ENCODE results near the gene FAT1. TPM values are rescaled to one million over a fixed set of nuclear protein-coding genes. Genes with fewer than 3 reads are reported as not detected.

Gene FAT1
- total RNA-seq, 1 donor from 2014 or later: 2.2 TPM

DNA sequence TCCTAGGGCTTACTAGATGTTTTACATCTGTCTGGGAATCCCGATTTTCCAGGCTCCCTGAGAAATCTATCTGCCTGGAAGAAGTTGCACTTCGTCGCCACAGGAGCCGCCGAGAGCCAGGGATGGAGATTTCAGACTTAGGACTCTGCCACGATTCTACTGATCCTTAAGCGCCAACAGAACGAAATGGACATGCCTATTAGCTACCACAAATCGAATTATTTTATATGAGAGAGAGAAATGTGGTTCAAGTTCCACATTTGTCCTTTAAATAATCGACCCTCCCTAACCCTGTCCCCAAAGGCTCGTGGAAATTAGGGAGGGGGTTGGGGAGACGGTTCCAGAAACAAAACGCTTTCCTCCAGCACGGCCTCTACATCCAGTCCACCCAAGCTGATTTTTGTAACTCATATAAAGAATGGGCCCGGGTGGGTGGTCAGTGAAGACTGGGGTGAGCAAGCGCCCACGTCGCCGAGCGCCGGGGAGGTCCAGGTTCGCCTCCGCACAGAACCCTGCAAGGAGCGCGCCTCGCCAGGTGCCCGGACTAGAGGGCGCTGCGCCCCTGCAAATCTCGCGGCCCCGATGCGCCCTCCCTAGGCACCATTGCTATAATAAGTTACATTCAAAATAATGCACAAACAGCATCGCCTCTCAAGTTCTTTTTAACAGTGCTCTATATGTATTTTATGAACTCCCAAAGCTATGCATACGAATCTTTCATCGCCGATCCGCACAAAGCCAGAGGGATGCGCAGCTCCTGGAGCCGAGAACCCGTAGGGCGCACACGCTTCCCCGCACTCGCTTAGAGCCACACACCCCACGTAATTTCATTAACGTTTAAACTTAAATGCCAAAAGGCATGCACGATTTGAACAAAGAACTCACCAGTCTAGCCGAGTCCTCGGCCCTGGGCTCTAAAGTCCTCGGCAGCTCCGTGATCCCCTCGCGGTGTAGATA, 2.1 kb upstream of the FAT1 start:
- DNase-seq (ENCODE audit: low read depth, low spot score): no peak

DNA sequence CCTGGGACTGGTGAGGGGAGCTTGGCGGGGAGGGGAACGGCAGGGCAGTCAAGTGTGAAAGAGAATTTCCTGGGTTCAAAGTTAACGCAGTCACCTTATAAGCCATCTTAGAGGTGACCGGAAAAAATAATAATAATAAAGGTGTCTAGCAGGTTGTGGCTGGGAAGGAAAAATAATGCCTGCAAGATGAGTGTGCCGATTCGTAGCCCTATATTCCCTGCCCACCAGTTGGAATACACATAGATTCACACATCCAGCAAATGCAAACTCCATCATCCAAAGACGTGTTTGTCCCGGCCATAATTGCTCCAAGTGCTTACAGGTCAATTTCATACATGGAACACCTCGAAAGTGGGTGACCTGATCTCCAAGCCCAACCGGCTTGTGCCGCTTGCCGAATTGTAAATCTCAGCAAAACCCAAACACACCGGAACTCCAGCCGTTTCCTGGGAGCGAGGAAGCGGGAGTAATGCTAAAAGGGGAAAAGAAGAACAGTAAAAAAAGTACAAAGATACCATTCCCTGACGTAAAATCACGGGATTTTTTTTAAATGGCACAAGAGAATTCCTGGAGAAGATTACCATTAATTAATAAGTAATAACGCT, 1.3 kb upstream of the FAT1 start:
- DNase-seq (ENCODE audit: low read depth, low spot score): no peak

DNA sequence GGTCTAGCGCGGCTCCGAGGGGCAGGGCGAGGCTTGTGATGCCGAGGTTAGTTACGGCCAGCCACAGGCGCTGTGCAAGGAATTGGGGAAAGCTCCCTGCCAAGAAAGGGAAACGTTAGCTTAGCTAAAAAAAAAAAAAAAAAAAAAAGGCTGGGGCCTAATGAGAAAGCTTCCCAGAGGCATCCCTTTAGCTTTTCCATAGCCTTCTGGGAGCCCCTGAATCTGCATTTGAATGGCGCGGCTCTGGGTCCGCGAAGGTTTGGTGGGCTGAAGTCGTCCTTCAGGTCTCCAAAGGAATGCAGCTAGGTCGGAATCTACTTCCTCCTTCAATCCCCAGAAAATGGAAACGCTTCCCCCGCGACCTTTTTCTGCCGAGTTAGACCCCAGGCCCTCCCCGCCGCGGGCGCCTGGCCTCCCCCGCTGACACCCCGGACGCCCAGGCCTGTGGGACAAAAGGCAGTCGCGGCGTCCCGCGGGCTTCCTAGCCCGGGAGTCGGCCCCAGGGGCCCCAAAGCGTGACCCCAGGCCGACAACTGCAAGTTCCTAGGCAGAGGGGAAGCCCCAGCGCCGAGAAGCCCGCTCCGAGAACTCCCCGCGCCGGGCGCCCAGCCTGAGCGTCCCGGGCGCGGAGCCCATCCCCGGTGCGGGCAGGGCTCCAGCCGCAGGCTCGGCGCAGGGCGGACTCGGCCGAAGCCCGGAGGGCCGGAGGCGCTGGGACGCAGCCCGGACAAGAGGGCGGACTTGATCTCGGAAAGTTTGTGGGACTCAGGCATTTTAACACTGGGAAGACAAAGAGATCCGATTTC, 605 bp upstream of the FAT1 start:
- DNase-seq (ENCODE audit: low read depth, low spot score): no peak

DNA sequence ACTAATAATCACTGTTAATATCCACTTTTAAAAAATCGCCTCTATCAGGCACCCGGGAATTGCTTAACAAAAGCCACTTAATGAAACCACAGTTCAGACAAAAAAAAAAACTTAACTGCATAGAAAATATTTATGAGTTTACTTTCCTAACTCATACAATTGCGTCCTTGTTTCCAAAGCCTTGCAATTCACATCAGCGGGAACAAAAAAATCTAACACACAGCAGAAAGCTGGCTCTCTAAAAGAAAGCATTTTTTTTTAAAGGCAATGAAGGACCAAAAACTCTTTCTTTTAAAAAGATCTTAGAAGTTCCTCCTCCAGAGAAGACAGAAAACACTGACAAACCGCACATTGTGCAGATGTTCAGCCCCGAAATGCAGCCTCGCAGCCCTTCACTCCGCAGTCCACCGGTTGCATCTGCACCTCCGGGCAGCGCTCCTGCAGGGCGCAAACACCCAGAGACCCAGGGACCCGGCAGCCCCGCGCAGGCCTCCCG, 812 bp downstream of the FAT1 start:
- DNase-seq (ENCODE audit: low read depth, low spot score): no peak

DNA sequence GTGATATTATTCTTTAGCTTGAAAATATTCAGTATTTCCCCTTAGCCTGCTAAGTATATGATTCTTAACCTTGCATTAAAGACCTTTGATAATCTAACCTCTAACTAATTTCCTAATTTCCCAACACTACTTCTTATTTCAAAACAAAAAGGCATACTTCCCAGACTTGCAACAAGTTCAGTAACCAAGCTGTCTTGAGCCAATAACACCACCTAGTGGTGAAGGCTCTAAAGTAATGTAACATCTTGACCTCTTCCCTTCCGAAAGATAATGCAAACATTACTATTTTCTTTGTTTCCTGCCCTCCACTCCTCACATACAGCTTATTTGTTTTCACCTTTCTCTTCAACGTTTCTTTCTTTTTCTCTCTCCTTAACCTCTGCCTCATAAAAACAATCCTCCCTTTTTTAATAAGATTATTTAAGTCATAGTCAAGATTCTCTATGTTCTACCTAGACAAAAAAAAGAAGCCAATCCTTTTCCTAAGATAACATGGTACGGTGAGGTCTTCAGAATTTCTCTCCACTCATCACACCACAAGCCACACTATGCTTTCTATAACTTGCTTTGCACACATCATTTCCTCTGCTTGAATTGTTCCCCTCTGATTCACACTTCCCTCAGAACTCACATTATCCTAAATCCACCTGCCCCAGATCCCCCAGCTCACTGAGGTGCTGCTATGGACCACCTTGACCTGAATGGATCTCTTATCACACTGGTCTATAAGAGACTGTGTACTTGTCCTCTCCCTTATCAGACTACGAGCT, 3.5 kb downstream of the FAT1 start:
- no peak for DNase-seq (ENCODE audit: low read depth, low spot score)

DNA sequence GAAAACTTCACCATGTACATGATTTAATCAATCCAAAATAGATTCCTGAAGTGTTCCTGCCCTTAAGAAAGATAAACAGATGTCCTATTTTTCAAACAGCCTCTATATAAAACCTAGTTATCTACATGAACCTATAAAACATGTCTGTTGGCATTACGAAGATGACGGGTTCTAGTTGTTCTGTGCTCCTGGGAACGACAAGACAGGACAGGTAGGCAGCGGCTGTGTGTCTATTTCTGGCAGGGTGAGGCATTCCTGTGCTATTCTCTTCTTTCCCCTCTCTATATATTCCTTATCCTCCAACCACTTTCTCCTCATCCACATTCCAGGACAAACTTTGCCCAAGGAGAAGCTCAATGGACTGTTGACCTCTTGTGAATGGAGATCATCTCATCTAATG, 6.1 kb downstream of the FAT1 start:
- no peak for DNase-seq (ENCODE audit: low read depth, low spot score)

DNA sequence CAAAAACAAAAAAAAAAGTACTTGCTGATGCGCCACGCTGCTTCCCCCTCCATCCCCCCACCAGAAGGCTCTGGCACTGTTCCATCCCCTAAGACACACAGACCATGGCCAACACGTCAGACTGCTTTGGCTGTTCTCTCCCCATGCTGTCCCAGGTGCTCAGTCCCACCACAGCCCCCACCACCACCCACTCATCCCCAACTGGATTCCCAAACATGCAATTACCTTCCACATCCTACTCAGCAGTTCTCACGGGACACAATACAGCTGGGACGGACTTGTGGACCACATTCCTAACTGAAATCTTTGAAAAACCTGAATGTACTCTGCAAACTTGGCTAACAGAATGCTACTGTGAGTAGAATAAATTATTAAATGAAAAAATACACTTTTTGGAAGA, 8.6 kb downstream of the FAT1 start:
- DNase-seq (ENCODE audit: low read depth, low spot score): no peak

DNA sequence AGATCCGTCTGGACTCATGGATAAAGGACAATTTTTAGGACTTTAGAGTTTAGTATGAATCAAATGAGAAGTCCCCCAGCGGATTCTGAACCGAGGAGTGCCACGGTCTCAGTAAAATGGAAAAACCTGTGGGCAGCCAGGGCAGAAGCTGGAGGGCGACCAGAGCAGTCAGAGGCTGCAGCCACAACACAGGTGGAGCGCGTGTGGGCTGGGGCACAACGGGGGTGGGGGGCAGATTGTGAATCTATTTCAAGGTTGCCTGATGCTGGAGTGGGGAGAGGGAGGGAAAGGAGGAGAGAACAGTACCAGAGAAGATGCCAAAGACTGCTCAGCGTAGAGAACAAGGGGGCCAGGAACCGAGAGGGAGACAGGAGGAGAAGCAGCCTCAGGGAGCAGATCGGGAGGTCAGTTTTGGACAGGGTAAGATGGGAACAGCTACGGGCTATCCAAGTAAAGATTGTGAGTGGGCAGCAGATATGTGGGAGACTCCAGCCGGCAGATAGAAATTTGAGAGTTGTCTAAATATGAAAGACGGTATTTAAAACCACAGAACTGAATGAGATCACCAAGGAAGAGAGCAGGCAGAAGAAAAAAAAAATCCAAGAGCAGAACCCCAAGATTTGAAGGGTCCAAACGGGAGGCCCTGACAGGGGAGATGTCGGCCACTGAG, 9.5 kb downstream of the FAT1 start:
- DNase-seq (ENCODE audit: low read depth, low spot score): no peak

DNA sequence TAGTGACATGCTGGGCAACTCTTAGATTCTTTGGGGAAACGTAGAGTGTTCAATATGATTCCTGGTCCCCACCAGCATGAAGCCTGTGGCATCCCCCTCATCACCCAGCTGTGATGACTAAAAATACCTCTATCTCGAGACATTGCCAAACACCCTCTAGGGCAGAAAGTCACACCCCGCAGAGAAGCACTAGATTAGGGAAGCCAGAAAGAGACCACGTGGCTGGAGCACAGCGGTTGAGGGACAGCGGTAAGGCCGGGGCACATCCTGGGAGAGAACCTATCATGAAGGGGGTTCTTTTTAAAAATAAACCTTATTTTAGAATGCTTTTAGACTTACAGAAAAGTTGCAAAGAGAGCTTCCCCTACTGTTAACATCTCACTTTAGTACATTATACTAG, 11.0 kb downstream of the FAT1 start:
- DNase-seq (ENCODE audit: low read depth, low spot score): no peak

DNA sequence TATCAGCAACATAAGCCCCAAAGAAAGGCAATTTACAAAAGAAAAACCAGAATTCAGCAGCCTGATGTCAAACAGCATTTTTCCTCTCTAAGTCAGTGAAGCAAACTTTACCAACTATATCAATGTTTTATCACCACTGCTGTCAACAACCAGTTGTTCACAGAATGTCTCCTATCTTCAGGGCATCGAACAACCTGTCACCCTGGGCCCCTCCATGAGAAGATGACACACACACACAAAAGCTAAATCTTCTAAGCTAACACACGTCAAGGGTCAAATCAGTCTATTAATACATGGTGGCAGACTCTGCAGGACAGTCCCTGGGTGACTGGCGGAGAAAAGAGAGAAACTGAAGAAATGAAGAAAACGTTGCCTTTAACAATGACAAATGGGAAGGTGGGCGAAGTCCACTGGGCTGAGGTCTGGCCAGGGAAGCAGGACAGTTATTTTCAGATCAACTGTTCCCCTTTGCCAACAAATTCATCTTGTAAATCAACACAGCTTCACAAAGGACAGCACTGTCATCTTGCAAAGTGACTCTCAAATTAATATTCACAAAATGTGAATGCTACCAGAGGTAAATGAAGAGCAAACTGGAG, 13.0 kb downstream of the FAT1 start:
- no peak for DNase-seq (ENCODE audit: low read depth, low spot score)

DNA sequence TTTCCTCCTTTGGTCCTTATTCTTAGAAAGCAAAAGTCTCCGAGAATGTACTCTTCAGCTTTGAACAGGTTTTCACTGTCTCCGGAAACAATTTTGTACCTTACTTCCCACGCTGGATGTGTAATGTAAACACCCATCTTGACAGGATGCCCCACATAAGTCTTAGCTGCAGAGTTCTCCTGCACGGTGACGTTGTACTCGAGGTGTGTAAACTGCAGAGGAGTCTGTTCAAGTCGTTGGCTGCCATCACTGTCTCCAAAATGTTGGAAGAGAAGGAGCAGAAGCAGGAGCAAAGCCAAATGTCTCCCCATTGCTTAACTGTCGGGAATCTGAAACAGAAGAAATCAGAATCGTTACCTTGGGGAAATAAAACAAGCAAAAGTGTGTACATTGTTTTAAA, 14.1 kb downstream of the FAT1 start:
- DNase-seq (ENCODE audit: low read depth, low spot score): no peak

DNA sequence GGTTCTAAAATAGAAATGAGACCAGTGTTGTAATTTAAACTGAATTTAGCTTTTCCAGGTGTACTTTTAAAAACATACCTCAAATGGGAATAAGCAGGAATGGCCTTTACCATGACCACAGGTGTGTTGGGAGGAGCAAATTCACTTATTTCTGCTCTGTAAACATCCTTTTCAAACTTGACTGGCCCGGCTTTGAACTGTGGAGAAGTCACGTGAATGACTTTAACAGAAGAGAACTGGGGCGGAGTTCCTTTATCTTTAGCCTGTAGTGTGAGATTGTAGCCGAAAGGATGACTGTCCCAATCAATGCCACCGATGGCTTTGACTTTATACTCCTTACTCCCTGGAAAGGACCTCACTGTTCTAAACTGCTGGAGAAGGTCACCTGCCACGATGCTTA, 15.1 kb downstream of the FAT1 start:
- no peak for DNase-seq (ENCODE audit: low read depth, low spot score)

DNA sequence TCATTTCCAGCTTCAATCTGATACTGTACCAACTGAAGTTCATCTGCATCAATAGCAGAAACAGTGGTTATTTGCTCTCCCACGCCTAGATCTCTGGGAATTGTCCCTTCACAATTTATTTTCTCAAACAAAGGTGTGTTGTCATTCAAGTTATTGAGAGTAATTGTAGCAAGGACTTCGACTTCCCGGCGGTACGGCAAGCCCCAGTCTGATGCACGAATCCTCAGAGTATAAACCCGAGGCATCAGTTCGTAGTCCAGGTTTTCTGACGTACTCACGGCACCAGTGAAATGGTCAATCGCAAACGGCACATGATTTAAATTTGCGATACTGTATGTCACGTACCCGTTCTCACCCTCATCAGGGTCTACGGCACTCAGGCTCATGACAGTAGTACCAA, 15.7 kb downstream of the FAT1 start:
- no peak for DNase-seq (ENCODE audit: low read depth, low spot score)

DNA sequence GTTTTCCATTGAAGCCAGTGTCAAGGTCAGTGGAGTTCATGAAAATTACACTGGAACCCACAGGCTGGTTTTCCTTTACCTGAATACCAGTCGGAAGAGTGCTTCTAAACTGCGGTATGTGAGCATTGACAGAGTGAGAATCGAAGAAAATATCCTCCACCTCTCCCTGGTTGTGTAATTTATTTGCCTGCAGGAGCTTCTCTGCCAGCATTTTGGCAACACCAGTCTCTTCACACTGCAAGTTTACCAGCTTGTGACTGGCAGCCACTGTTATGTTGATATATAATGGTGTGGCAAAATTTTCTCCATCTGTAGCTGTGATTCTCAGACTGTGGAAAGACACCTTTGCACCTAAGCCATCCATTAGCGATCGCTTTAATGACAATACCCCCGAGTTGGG, 16.1 kb downstream of the FAT1 start:
- DNase-seq (ENCODE audit: low read depth, low spot score): no peak

DNA sequence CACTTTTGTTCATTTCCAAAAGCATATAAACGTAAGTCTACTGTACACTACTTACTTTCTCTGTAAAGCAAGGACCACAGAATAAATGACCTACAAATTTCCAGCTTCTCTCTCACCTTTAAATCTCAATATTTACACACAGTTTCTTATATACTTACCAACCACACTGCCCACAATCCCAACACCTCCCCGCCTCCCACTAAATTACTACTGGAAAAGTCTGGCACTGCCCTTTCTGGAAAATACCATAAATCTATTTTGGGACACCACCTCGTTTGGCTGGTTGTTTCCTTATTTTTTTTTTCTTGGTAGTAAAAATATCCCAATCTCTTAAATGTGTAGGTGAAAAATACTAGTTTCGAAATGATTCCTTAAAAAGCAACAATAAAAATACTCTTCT, 19.6 kb downstream of the FAT1 start:
- no peak for DNase-seq (ENCODE audit: low read depth, low spot score)

DNA sequence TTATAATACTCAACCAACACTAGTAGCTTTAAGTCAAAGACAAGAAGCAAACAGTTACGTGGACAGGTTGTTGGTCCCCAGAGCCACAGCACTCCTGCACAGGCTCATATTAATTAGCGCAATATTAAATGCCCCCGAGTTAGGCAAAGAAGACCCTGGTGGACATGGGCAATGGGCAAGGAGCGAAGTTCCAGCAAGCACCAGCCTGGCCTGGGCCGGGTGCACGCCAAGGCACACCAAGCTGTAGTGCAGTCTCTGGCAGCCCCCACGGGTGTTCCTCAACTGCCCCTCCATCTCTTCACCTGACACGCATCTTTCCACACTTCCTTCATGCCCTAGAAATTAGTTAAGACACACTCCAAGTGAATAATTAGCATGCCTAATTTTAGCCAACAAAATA, 20.1 kb downstream of the FAT1 start:
- DNase-seq (ENCODE audit: low read depth, low spot score): no peak

DNA sequence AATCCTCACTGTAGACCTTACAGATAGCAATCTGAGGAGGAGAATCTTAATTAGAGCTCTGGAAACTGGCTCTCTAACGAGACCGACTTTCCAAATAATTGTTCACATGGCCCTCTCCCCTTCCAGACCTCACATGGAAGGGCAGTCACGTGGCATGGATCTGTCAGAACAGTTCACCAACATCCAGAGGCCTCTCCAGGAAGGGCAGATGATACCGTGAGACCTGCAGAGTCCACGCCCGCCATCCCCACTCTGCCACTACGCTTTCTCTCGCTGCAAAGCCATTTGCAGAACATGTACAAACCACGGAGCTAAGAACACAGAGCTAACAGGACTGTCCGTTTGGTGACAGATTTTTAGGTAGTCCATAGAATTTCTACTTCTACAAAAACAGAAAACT, 20.7 kb downstream of the FAT1 start:
- DNase-seq (ENCODE audit: low read depth, low spot score): no peak

DNA sequence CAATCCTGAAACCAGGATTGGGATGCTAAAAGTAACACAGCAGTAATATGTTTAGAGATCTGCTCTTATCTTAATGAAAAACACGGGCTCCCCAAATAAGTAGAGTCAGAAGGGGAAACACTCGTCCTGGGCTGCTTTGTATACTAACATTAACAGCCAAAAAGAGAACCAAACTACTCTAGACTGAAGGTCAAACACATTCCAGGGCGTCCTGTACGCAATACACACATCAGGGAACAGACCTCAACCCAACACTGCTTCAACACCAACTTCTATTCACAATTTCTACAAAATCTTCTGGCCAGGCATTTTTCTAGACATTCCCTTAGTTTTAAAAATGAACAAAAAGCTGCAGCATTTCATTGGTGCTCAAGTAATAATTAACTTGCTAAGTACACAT, 21.4 kb downstream of the FAT1 start:
- DNase-seq (ENCODE audit: low read depth, low spot score): no peak

DNA sequence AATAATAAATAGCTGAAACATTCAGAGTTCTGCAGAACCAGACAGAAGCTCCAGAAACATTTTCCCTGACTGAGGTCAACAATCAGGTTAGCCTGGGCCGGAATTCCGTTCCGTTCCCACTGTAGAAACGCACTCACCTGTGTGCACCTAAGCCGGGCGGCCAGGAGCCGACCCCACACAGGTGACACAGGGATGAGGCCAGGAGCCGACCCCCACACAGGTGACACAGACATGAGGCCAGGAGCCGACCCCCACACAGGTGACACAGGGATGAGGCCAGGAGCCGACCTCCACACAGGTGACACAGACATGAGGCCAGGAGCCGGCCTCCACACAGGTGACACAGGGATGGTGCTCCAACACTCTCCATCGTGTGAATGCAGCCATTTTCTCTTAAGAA, 21.9 kb downstream of the FAT1 start:
- DNase-seq (ENCODE audit: low read depth, low spot score): no peak

DNA sequence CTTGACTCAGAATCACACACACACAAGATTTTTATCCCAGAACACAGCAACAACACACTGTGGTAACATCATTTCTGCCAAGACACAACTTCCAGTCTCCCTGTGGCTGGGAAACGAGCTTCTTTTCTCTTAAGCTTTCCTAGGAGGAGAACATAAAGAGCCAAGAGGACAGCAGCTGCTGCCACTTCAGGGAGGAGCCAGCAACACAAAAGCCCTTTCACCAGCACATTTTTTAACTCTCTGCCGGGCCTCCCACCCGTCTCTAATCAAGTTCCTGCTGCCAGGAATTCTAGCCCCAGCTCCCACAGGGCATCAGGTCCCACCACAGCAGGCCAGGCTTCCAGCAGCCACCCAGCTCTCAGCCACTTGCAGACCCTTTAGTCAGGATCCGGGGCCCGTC, 22.4 kb downstream of the FAT1 start:
- DNase-seq (ENCODE audit: low read depth, low spot score): no peak
